NCI-H1105 (cell line): Measurements from ENCODE around the gene SDK1.
"Not testable (repeated sequence)": the region's sequence is repeated elsewhere in the genome, so short reads cannot be mapped to it uniquely, and the experiment has no call there.

ENCODE experiments used
- DNase-seq: peaks from one replicate; lab custom pipeline; 2025; lab: John Stamatoyannopoulos, UW

The SDK1 gene

GRCh38 chr7:4270941-4271715, 970.1 kb downstream of the SDK1 start:
- DNase-seq: no peak

GRCh38 chr7:4271716-4272015, 970.6 kb downstream of the SDK1 start:
- DNase-seq: no peak

- DNase-seq: no peak
These were observed 971.1 kb downstream of the SDK1 start for GRCh38 chr7:4272141-4272540.

- DNase-seq: no peak
These were observed 972.6 kb downstream of the SDK1 start for GRCh38 chr7:4273566-4274230.

- DNase-seq: no peak
These were observed 973.2 kb downstream of the SDK1 start for GRCh38 chr7:4274286-4274685.

GRCh38 chr7:4277936-4278335, 976.9 kb downstream of the SDK1 start:
- DNase-seq: no peak

GRCh38 chr7:4279216-4279615, 978.2 kb downstream of the SDK1 start:
- no peak for DNase-seq

- no peak for DNase-seq
These were observed 980.4 kb downstream of the SDK1 start for GRCh38 chr7:4281231-4281993.

GRCh38 chr7:4282434-4283223, 981.6 kb downstream of the SDK1 start:
- no peak for DNase-seq

GRCh38 chr7:4286351-4286750, 985.3 kb downstream of the SDK1 start:
- DNase-seq: no peak

GRCh38 chr7:4288791-4289394, 987.8 kb downstream of the SDK1 start:
- DNase-seq: no peak

GRCh38 chr7:4297165-4297917, 996.3 kb downstream of the SDK1 start:
- DNase-seq: no peak

GRCh38 chr7:4297918-4298219, 996.8 kb downstream of the SDK1 start:
- no peak for DNase-seq

GRCh38 chr7:4299431-4299830, 998.4 kb downstream of the SDK1 start:
- no peak for DNase-seq

GRCh38 chr7:4302203-4302905, 1001.3 kb downstream of the SDK1 start:
- DNase-seq: no peak

- DNase-seq: no peak
These were observed 1006.5 kb downstream of the SDK1 start for GRCh38 chr7:4307316-4308204.

- DNase-seq: no peak
These were observed 1007.1 kb downstream of the SDK1 start for GRCh38 chr7:4308205-4308590.

GRCh38 chr7:4313911-4314310, 1012.9 kb downstream of the SDK1 start:
- not testable (repeated sequence) for DNase-seq

GRCh38 chr7:4314316-4314715, 1013.3 kb downstream of the SDK1 start:
- not testable (repeated sequence) for DNase-seq
